ENCODE results near the gene SPIRE1. TPM values are rescaled to one million over a fixed set of nuclear protein-coding genes. Genes with fewer than 3 reads are reported as not detected.
A peak's percentile ranks its signal among the peaks of the same experiment; 100 is the strongest.

The SPIRE1 gene
- total and polyA plus RNA-seq, 12 donors: 8.4 to 65.3 (median 47.4) TPM

DNA sequence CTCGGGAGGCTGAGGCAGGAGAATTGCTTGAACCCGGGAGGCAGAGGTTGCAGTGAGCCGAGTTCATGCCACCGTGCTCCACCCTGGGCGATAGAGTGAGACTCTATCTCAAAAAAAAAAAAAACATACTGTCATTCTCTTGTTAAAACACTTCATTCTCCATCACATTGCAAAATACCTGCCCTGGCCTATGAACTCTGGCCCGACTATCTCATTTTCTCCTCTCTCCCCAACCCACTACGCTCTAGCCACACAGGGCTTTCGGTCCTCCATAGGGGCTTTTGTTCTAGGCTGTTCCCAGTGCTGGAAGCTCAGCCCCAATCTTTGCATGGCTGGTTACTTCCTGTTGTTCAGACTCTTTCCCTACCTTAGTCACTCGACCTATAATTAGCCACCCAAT, 34.3 kb upstream of the SPIRE1 start:
- Histone ChIP-seq H3K27ac (no peak overlapping the region), H3K9me3 (no peaks in the 10 kb centered on the region), H3K27me3 (no peaks in the 10 kb centered on the region), H3K4me3 (no peak overlapping the region), H3K4me1 (no peaks in the 10 kb centered on the region), H3K36me3 (peaks cover 0 to 76% (median 0%) of the 10 kb centered on the region in 9 donors)
- ATAC-seq (no peak), DNase-seq (no peak)
- 90 to 97% methylated on average over 9 of the region's 9 CpGs for WGBS, 2 donors
- intact Hi-C loops (cut with DNase I): no loop called here
- TF ChIP-seq CTCF (IDR thresholded peaks at IDR 0.05): no peak

DNA sequence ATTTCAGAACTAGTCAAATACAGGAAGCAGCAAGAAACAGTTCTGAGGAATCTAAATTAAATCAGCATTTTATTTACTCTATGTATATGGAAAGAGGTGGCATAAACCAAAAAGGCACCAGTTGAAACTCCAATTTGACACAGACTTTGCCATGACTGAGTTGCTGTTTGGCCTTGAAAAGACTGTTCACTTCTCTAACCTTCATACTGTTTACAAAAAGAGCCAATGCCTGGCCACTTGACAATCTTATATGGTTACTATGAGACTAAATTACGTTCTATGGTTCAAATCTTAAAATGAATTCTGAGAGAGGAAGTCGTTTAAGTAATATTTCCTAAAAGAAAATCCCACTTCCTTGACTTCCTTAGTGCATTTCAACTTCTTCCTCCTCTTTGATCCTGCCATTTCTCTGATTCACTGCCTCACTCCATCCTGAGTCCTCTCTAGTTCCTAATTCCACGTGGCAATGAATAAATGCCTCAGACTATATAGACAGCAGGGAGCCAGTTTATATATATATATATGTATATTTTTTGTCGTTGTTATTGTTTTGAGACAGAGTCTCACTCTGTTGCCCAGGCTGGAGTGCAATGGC, 31.4 kb upstream of the SPIRE1 start:
- no peak overlapping the region for H3K4me3 ChIP-seq
- no peak overlapping the region for H3K27ac ChIP-seq
- peaks cover 0 to 74% (median 0%) of the 10 kb centered on the region in 9 donors for H3K36me3 ChIP-seq
- DNase-seq (no peak), ATAC-seq (no peak)
- no peaks in the 10 kb centered on the region for H3K27me3 ChIP-seq
- TF ChIP-seq CTCF (IDR thresholded peaks at IDR 0.05): no peak
- intact Hi-C loops (cut with DNase I): no loop called here
- no peaks in the 10 kb centered on the region for H3K4me1 ChIP-seq
- H3K9me3 ChIP-seq: no peaks in the 10 kb centered on the region
- 67 to 76% methylated on average over 4 of the region's 4 CpGs for WGBS, 2 donors

DNA sequence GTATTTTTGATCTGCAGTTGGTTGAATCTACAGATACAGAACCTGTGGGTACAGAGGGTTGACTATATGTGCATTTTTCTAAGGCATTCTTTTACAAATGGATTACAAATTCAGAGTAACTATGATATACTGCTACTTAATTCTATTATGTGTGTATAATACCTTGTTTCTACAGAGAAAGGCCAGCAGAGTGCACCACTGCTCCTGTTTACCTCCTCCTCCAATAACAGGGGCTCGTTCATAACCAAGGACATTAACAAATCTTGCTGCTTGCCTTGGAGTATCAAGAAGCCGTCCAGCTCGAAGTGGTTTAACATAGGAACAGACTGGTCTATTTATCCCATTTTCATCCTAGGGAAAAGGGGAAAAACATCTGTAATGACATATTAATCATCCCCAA, 28.2 kb upstream of the SPIRE1 start:
- intact Hi-C loops (cut with DNase I): no loop called here
- TF ChIP-seq CTCF (IDR thresholded peaks at IDR 0.05): peak in 1 of 9 donors; percentile 6

GRCh38 chr18:12679183-12679786, 21.4 kb upstream of the SPIRE1 start:
- intact Hi-C loops (cut with DNase I): loop anchor here in 2 of 10 donors (2.0 kb wide), 1 partner anchor 24 kb away; the partner anchor contains the start of genes CEP76 (in 2 of the 2) and PSMG2 (in 2 of the 2)
- whole genome bisulfite sequencing, 2 donors: 27 to 37% methylated on average over 8 of the region's 8 CpGs
- peaks cover 0 to 75% (median 4%) of the 10 kb centered on the region in 9 donors for H3K36me3 ChIP-seq
- DNase-seq: peak; percentile 46 to 82
- peak; percentile 92 to 99 (median 98) for ATAC-seq
- H3K27me3 ChIP-seq: no peaks in the 10 kb centered on the region
- peaks cover 3 to 18% (median 13%) of the 10 kb centered on the region in 9 donors for H3K4me1 ChIP-seq
- H3K27ac ChIP-seq: peak overlapping the region; percentile 6 to 91 (median 85)
- TF ChIP-seq CTCF (IDR thresholded peaks at IDR 0.05): no peak
- peak overlapping the region in 7 of 10 donors; percentile 14 to 41 (median 32) for H3K4me3 ChIP-seq
- no peaks in the 10 kb centered on the region for H3K9me3 ChIP-seq

More for the DNA sequence above, 28.2 kb upstream of the SPIRE1 start:
- DNase-seq: no peak
- WGBS, 2 donors: 68 to 79% methylated on average over 3 of the region's 3 CpGs
- ATAC-seq: no peak
- H3K27ac ChIP-seq: no peak overlapping the region
- no peaks in the 10 kb centered on the region for H3K9me3 ChIP-seq
- no peaks in the 10 kb centered on the region for H3K27me3 ChIP-seq
- H3K36me3 ChIP-seq: peaks cover 0 to 75% (median 0%) of the 10 kb centered on the region in 9 donors
- no peaks in the 10 kb centered on the region for H3K4me1 ChIP-seq
- no peak overlapping the region for H3K4me3 ChIP-seq
